Occipital lobe (tissue), 3 donors: ENCODE measurements around the gene BCL2L13. TPM values are rescaled to one million over a fixed set of nuclear protein-coding genes. Genes with fewer than 3 reads are reported as not detected.

Experiments
- DNase-seq: peaks from one replicate; lab custom pipeline; 2025; lab: John Stamatoyannopoulos, UW
- small RNA-seq: library from RNA; depleted of rRNA; stranded (forward); fragments of <200 nt; gene quantifications from one replicate; pipeline ENCODE3, GENCODE V24; 2014
- total RNA-seq: library from RNA; depleted of rRNA; stranded (reverse); fragments of >200 nt; gene quantifications from one replicate; pipeline ENCODE4 v1.2.3, GENCODE V29; 2014

The BCL2L13 gene
- total RNA-seq, 1 donor from 2014 or later, result 36.2 TPM

GRCh38 chr22:17778412-17778976 is 139.9 kb downstream of the BCL2L13 start:
- DNase-seq, result no peak

- DNase-seq, result no peak
These were observed 140.9 kb downstream of the BCL2L13 start for GRCh38 chr22:17779286-17780115.

GRCh38 chr22:17780116-17780740 is 141.7 kb downstream of the BCL2L13 start:
- DNase-seq, result no peak

Small RNAs within 50 kb of the gene (small RNA-seq; reads per million reads assigned to genes)
- not detected for gene MIR3198-1

Other genes starting within 250 kb of the BCL2L13 start
- 6.4 TPM for gene SLC25A18, start 75.3 kb upstream of the BCL2L13 start, total RNA-seq
- gene ATP6V1E1, start 10.0 kb upstream of the BCL2L13 start, total RNA-seq, result 98.1 TPM
- 46.2 TPM for gene BID, start 135.7 kb downstream of the BCL2L13 start, total RNA-seq